HCT116 (cell line): ENCODE results near the gene TMPRSS3. TPM values are rescaled to one million over a fixed set of nuclear protein-coding genes. Genes with fewer than 3 reads are reported as not detected.

Experiments used
- ATAC-seq: fragments of 200-7000 bp; cut with Tn5 transposase; 2 replicates; pipeline ENCODE4 v1.9.1; 2020; ENCODE audit warnings: mild to moderate bottlenecking, moderate library complexity
- BruUV-seq: library from RNA; stranded (reverse); fragments of 400-500 nt; replicated peaks from 2 replicates; lab custom pipeline; 2021; lab: Mats Ljungman, UMichigan
- CTCF ChIA-PET: fragments of 300-600 bp; sonication (Branson Sonifier 250); formaldehyde crosslinking; loops from one replicate; lab custom pipeline; 2021; ENCODE audit warnings: antibody characterized with exemption; lab: Charles Lee
- POLR2A ChIA-PET: fragments of 300-600, 350-600 bp; sonication (Branson Sonifier 250); formaldehyde crosslinking; loops from one replicate; lab custom pipeline; 2021; ENCODE audit warnings: antibody characterized with exemption; lab: Charles Lee
- RAD21 ChIA-PET, 2 experiments: fragments of 300-600 bp; sonication (Branson Sonifier 250); formaldehyde crosslinking; loops; one replicate each; lab custom pipeline; 2023; ENCODE audit warnings: low total read pairs in 2 of 2; ENCODE audit not compliant: uncharacterized antibody in 2 of 2, unreplicated experiment in 2 of 2, low non-redundant PET in 1 of 2; lab: Charles Lee
- DNase-seq: peaks from one replicate; pipeline ENCODE4 v3.0.0-alpha.2; 2010; ENCODE audit warnings: low read depth, low spot score
- H2AFZ ChIP-seq: fragments of 200-600 bp; shearing (Covaris generic), sonication (generic); 2 replicates; pipeline ENCODE4 v1.6.1; 2017; ENCODE audit warnings: low read depth, mixed run types, mixed read lengths, antibody characterized with exemption, low read length; ENCODE audit not compliant: poor library complexity, severe bottlenecking
- H3K27ac ChIP-seq: 2 replicates; pipeline ENCODE4 v1.5.1; 2012; ENCODE audit warnings: low read depth, low read length
- H3K27me3 ChIP-seq: fragments of 200-600 bp; sonication (generic); 2 replicates; pipeline ENCODE4 v1.6.1; 2016; ENCODE audit warnings: mixed run types, low read length, mixed read lengths; ENCODE audit not compliant: insufficient read depth
- H3K36me3 ChIP-seq, 2 experiments: fragments of 200-500 bp in 1 of 2; fragments of 200-600 bp in 1 of 2; sonication (Bioruptor generic) in 1 of 2; sonication (generic) in 1 of 2; 2 replicates each; pipeline versions ENCODE4 v1.5.1 to v1.6.1; 2014 to 2016; ENCODE audit warnings: low read length in 2 of 2, inconsistent platforms in 1 of 2, mixed read lengths in 1 of 2, mixed run types in 1 of 2; ENCODE audit not compliant: insufficient read depth in 2 of 2, control insufficient read depth in 1 of 2
- H3K4me1 ChIP-seq, 2 experiments: fragments of 200-600 bp in 1 of 2; sonication (generic) in 1 of 2; 2 replicates each; pipeline versions ENCODE4 v1.5.1 to v1.6.1; 2012 to 2017; ENCODE audit warnings: low read length in 2 of 2, inconsistent platforms in 1 of 2, mild to moderate bottlenecking in 1 of 2, mixed read lengths in 1 of 2, mixed run types in 1 of 2, moderate library complexity in 1 of 2; ENCODE audit not compliant: insufficient read depth in 2 of 2, control insufficient read depth in 1 of 2
- H3K4me2 ChIP-seq: fragments of 200-600 bp; sonication (generic); 2 replicates; pipeline ENCODE4 v1.6.1; 2017; ENCODE audit warnings: mixed run types, low read length, mixed read lengths
- H3K4me3 ChIP-seq, 2 experiments: fragments of 200-600 bp in 1 of 2; sonication (generic) in 1 of 2; replicated peaks in 1 of 2; 2 replicates each; pipeline ENCODE4 v1.5.1; 2011 to 2016; ENCODE audit warnings: low read length in 2 of 2, control low read depth in 1 of 2, low read depth in 1 of 2, mild to moderate bottlenecking in 1 of 2, mixed read lengths in 1 of 2, mixed run types in 1 of 2
- H3K79me2 ChIP-seq: fragments of 200-600 bp; sonication (generic); 2 replicates; pipeline ENCODE4 v1.6.1; 2017; ENCODE audit warnings: mild to moderate bottlenecking, mixed run types, low read length, moderate library complexity, mixed read lengths; ENCODE audit not compliant: insufficient read depth
- H3K9ac ChIP-seq: fragments of 200-600 bp; sonication (generic); 2 replicates; pipeline ENCODE4 v1.6.1; 2016; ENCODE audit warnings: low read length, mixed read lengths
- H3K9me2 ChIP-seq: fragments of 200-600 bp; sonication (generic), shearing (Covaris generic); 2 replicates; pipeline ENCODE4 v1.6.1; 2017; ENCODE audit warnings: mixed run types, mild to moderate bottlenecking, moderate library complexity; ENCODE audit not compliant: insufficient read depth
- H3K9me3 ChIP-seq, 2 experiments: fragments of 200-500 bp in 1 of 2; fragments of 200-600 bp in 1 of 2; sonication (Bioruptor generic) in 1 of 2; sonication (generic) in 1 of 2; 2 replicates each; pipeline ENCODE4 v1.6.1; 2014 to 2017; ENCODE audit warnings: low read length in 2 of 2, mixed read lengths in 2 of 2, inconsistent platforms in 1 of 2, low read depth in 1 of 2, mild to moderate bottlenecking in 1 of 2, mixed run types in 1 of 2, moderate library complexity in 1 of 2; ENCODE audit not compliant: control insufficient read depth in 1 of 2, insufficient read depth in 1 of 2
- H4K20me1 ChIP-seq: fragments of 200-600 bp; sonication (generic), shearing (Covaris generic); 2 replicates; pipeline ENCODE4 v1.6.1; 2017; ENCODE audit warnings: mixed run types, mild to moderate bottlenecking, moderate library complexity; ENCODE audit not compliant: insufficient read depth
- ATF3 ChIP-seq: IDR thresholded peaks from 2 replicates; pipeline ENCODE4 v1.6.1; 2012
- CBX3 ChIP-seq: IDR thresholded peaks from 2 replicates; pipeline ENCODE4 v1.6.1; 2012; ENCODE audit warnings: low read depth
- EGR1 ChIP-seq: IDR thresholded peaks from 2 replicates; pipeline ENCODE4 v1.6.1; 2012; ENCODE audit warnings: low read depth
- EZH2 ChIP-seq: fragments of 200-600 bp; sonication (generic); IDR thresholded peaks from 2 replicates; pipeline ENCODE4 v1.6.1; 2017; ENCODE audit warnings: antibody characterized with exemption, mixed run types
- FOSL1 ChIP-seq: IDR thresholded peaks from 2 replicates; pipeline ENCODE4 v1.6.1; 2012; ENCODE audit warnings: low read depth
- MAX ChIP-seq: IDR thresholded peaks from 2 replicates; pipeline ENCODE4 v1.6.1; 2012
- POLR2AphosphoS5 ChIP-seq: IDR thresholded peaks from 2 replicates; pipeline ENCODE4 v1.6.1; 2011; ENCODE audit warnings: mild to moderate bottlenecking, low read depth, low read length, moderate library complexity
- SP1 ChIP-seq: IDR thresholded peaks from 2 replicates; pipeline ENCODE4 v1.6.1; 2012; ENCODE audit warnings: low read depth
- SRF ChIP-seq: IDR thresholded peaks from 2 replicates; pipeline ENCODE4 v1.6.1; 2012; ENCODE audit warnings: low read depth
- TCF7L2 ChIP-seq: IDR thresholded peaks from 2 replicates; pipeline ENCODE4 v1.7.0; 2011; ENCODE audit warnings: borderline replicate concordance, inconsistent platforms; ENCODE audit not compliant: insufficient read depth, insufficient read length; ENCODE audit errors: extremely low read depth
- YY1 ChIP-seq: IDR thresholded peaks from 2 replicates; pipeline ENCODE4 v1.6.1; 2011; ENCODE audit warnings: low read length, low read depth, moderate library complexity, mild to moderate bottlenecking; ENCODE audit not compliant: insufficient replicate concordance; ENCODE audit errors: extremely low read depth
- ZFX ChIP-seq: fragments of 450-650 bp; IDR thresholded peaks from 2 replicates; pipeline ENCODE4 v1.6.1; 2017
- ZNF274 ChIP-seq: fragments of 200-500 bp; sonication (Bioruptor generic); IDR thresholded peaks from 2 replicates; pipeline ENCODE4 v1.6.1; 2014; ENCODE audit warnings: mild to moderate bottlenecking, low read depth, low read length, inconsistent platforms
- intact Hi-C: fragments of 100-400 bp; cut with micrococcal nuclease; formaldehyde crosslinking; loops from 2 replicates; pipeline ENCODE4 v1.10.0; 2022
- total RNA-seq: library from RNA; stranded (reverse); gene quantifications from one replicate; pipeline ENCODE4 v1.2.1, GENCODE V29; 2021; ENCODE audit not compliant: unreplicated experiment
- TF ChIP-seq, protein P1 (sequence below): IDR thresholded peaks from 2 replicates; pipeline ENCODE4 v1.6.1; 2011; ENCODE audit warnings: mild to moderate bottlenecking, low read length, moderate library complexity; ENCODE audit not compliant: insufficient replicate concordance; ENCODE audit errors: extremely low read depth

The TMPRSS3 gene
- total RNA-seq, 1 experiment from 2014 or later = not detected

- no peak overlapping the region for H3K4me3 ChIP-seq
- H3K27me3 ChIP-seq = no peaks in the 10 kb centered on the region
- no peaks in the 10 kb centered on the region for H4K20me1 ChIP-seq
- no peak for DNase-seq
- no peaks in the 10 kb centered on the region for H3K9me3 ChIP-seq
- no peaks in the 10 kb centered on the region for H3K9me2 ChIP-seq
- H3K4me2 ChIP-seq = no peak overlapping the region
- ATAC-seq = no peak
- H3K27ac ChIP-seq = no peak overlapping the region
- RAD21 ChIA-PET = no interaction called here
- POLR2A ChIA-PET = no interaction called here
- no peak for TF ChIP-seq ZFX
- TF ChIP-seq EZH2 = no peak
- no peak for TF ChIP-seq SP1
- no peak for TF ChIP-seq MAX
- no peak for TF ChIP-seq YY1
- no peak for TF ChIP-seq SRF
- TF ChIP-seq POLR2AphosphoS5 = no peak
- TF ChIP-seq CBX3 = no peak
- no peak for TF ChIP-seq ZNF274
- CTCF ChIA-PET = no interaction called here
- BruUV-seq = no TSS peak
- H3K36me3 ChIP-seq = no peaks in the 10 kb centered on the region
- no peaks in the 10 kb centered on the region for H3K4me1 ChIP-seq
- no peak overlapping the region for H3K9ac ChIP-seq
- no peaks in the 10 kb centered on the region for H3K79me2 ChIP-seq
- no peak overlapping the region for H2AFZ ChIP-seq
- intact Hi-C loops = no loop called here
Measured at GRCh38 chr21:42443876-42444744, 48.3 kb upstream of the TMPRSS3 start.

DNA sequence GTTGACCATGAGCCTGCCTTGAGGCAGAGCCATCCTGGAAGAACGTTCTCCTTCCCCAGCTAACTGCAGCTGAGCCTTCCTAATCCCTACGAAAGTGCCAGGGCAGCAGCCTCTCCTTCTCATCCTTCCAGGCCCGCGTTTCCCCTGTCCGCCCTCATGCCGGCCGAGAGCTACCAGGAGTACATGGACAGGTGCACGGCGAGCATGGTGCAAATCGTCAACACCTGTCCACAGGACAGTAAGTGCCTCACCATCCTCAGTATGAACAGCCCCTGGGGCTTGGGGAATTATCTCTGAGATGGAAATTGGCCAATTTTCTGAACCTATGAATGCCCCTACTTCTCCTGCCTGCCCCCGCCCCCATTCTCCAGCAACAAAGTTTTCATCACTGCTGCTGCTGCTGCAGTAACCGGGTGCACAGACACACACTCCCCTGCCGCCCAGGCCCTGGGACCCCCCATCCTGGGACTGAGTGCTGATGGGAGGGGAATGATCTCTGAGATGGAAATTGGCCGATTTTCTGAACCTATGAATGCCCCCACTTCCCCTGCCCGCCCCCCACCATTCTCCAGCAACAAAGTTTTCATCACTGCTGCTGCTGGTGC lies 47.4 kb upstream of the TMPRSS3 start:
- POLR2A ChIA-PET = no interaction called here

More for the DNA sequence above, 47.4 kb upstream of the TMPRSS3 start:
- no peak overlapping the region for H3K4me3 ChIP-seq
- no peak overlapping the region for H3K4me2 ChIP-seq
- TF ChIP-seq ZNF274 (no peak), ZFX (no peak), TCF7L2 (no peak), EGR1 (no peak), FOSL1 (no peak), ATF3 (no peak), SRF (no peak)
- TF ChIP-seq, protein P1, sequence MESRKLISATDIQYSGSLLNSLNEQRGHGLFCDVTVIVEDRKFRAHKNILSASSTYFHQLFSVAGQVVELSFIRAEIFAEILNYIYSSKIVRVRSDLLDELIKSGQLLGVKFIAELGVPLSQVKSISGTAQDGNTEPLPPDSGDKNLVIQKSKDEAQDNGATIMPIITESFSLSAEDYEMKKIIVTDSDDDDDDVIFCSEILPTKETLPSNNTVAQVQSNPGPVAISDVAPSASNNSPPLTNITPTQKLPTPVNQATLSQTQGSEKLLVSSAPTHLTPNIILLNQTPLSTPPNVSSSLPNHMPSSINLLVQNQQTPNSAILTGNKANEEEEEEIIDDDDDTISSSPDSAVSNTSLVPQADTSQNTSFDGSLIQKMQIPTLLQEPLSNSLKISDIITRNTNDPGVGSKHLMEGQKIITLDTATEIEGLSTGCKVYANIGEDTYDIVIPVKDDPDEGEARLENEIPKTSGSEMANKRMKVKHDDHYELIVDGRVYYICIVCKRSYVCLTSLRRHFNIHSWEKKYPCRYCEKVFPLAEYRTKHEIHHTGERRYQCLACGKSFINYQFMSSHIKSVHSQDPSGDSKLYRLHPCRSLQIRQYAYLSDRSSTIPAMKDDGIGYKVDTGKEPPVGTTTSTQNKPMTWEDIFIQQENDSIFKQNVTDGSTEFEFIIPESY = no peak
- TF ChIP-seq, all 23 proteins: peak for 0
- intact Hi-C loops = no loop called here
- H3K9me3 ChIP-seq = no peaks in the 10 kb centered on the region
- H3K9me2 ChIP-seq = no peaks in the 10 kb centered on the region
- ATAC-seq (no peak), DNase-seq (no peak)
- H3K4me1 ChIP-seq = no peaks in the 10 kb centered on the region
- ChIA-PET RAD21 (no interaction called here), CTCF (no interaction called here)
- H3K36me3 ChIP-seq = no peaks in the 10 kb centered on the region
- no peaks in the 10 kb centered on the region for H4K20me1 ChIP-seq
- H3K27me3 ChIP-seq = no peaks in the 10 kb centered on the region
- BruUV-seq = no TSS peak
- no peak overlapping the region for H3K27ac ChIP-seq
- no peaks in the 10 kb centered on the region for H3K79me2 ChIP-seq
- H2AFZ ChIP-seq = no peak overlapping the region
- H3K9ac ChIP-seq = no peak overlapping the region
